Panc1 (cell line): ENCODE results near the gene ACAD8. TPM values are rescaled to one million over a fixed set of nuclear protein-coding genes. Genes with fewer than 3 reads are reported as not detected.
A peak's percentile ranks its signal among the peaks of the same experiment; 100 is the strongest.

Experiments used
- ATAC-seq: fragments of 200-7000 bp; cut with Tn5 transposase; 2 replicates; pipeline ENCODE4 v1.9.1; 2020; ENCODE audit warnings: mild to moderate bottlenecking, moderate library complexity
- Bru-seq: library from RNA; stranded (reverse); fragments of 400-500 nt; gene quantifications from one replicate; lab custom pipeline; 2021; lab: Mats Ljungman, UMichigan
- BruChase-seq, 2 experiments: library from RNA; stranded (reverse); fragments of 400-500 nt; gene quantifications; one replicate each; lab custom pipeline; 2021; lab: Mats Ljungman, UMichigan
- BruUV-seq: library from RNA; stranded (reverse); fragments of 400-500 nt; replicated peaks from 2 replicates; lab custom pipeline; 2021; lab: Mats Ljungman, UMichigan
- CTCF ChIA-PET: fragments of 300-600 bp; sonication (Branson Sonifier 250); formaldehyde crosslinking; loops from one replicate; lab custom pipeline; 2022; ENCODE audit warnings: antibody characterized with exemption; lab: Charles Lee
- POLR2A ChIA-PET: fragments of 300-600 bp; sonication (Branson Sonifier 250); formaldehyde crosslinking; loops from one replicate; lab custom pipeline; 2022; ENCODE audit warnings: antibody characterized with exemption; lab: Charles Lee
- DNase-seq: peaks from one replicate; pipeline ENCODE4 v3.0.0-alpha.2; 2010; ENCODE audit warnings: low read depth, low spot score
- H3K27ac ChIP-seq: 2 replicates; pipeline ENCODE4 v1.5.1; 2011; ENCODE audit warnings: mild to moderate bottlenecking, low read length, inconsistent platforms
- H3K27me3 ChIP-seq: fragments of 200-500 bp; sonication (Bioruptor generic); 2 replicates; pipeline ENCODE4 v1.6.0; 2014; ENCODE audit warnings: low read length, inconsistent platforms; ENCODE audit not compliant: control insufficient read depth, insufficient read depth
- H3K36me3 ChIP-seq: fragments of 200-500 bp; sonication (Bioruptor generic); 2 replicates; pipeline ENCODE4 v1.5.1; 2014; ENCODE audit warnings: inconsistent platforms, mild to moderate bottlenecking, low read length, moderate library complexity; ENCODE audit not compliant: control insufficient read depth, insufficient read depth
- H3K4me1 ChIP-seq: 2 replicates; pipeline ENCODE4 v1.5.1; 2011; ENCODE audit warnings: inconsistent platforms, mild to moderate bottlenecking, low read length, moderate library complexity; ENCODE audit not compliant: control insufficient read depth, insufficient read depth
- H3K4me3 ChIP-seq, 2 experiments: 2 replicates each; pipeline ENCODE4 v1.5.1; 2011 to 2012; ENCODE audit warnings: low read depth in 2 of 2, low read length in 2 of 2, mild to moderate bottlenecking in 2 of 2, inconsistent platforms in 1 of 2, moderate library complexity in 1 of 2
- H3K9me3 ChIP-seq: fragments of 200-500 bp; sonication (Bioruptor generic); 2 replicates; pipeline ENCODE4 v1.5.1; 2014; ENCODE audit warnings: low read depth, mild to moderate bottlenecking, inconsistent platforms, low read length, moderate library complexity; ENCODE audit not compliant: control insufficient read depth, insufficient read depth
- POLR2AphosphoS5 ChIP-seq: IDR thresholded peaks from 2 replicates; pipeline ENCODE4 v1.6.1; 2012; ENCODE audit warnings: mild to moderate bottlenecking, low read depth, low read length, moderate library complexity
- SIN3A ChIP-seq: IDR thresholded peaks from 2 replicates; pipeline ENCODE4 v1.6.1; 2012; ENCODE audit warnings: low read depth, mild to moderate bottlenecking, low read length, moderate library complexity, borderline replicate concordance; ENCODE audit not compliant: insufficient read depth
- TCF7L2 ChIP-seq: IDR thresholded peaks from 2 replicates; pipeline ENCODE4 v1.6.1; 2011; ENCODE audit warnings: mild to moderate bottlenecking, low read depth, low read length, inconsistent platforms
- in situ Hi-C: cut with HindIII; loops from 2 replicates; pipeline ENCODE4 v1.10.0; 2016; ENCODE audit warnings: low sequenced_read_pairs, low pct_unique_long_range_greater_than_20kb
- intact Hi-C: fragments of 100-400 bp; cut with micrococcal nuclease; formaldehyde crosslinking; loops from one replicate; pipeline ENCODE4 v1.10.0; 2022; ENCODE audit not compliant: unreplicated experiment
- long read RNA-seq: library from polyadenylated mRNA; unstranded; transcript quantifications from one replicate; pipeline ENCODE4 v2.0.0, GENCODE V29; 2021; ENCODE audit not compliant: unreplicated experiment
- polyA plus RNA-seq: library from polyadenylated mRNA; unstranded; fragments of >200 nt; gene quantifications from one replicate; pipeline ENCODE4 v1.2.1, GENCODE V29; 2012; ENCODE audit warnings: missing spikeins; ENCODE audit not compliant: insufficient read length
- total RNA-seq: library from RNA; stranded (reverse); gene quantifications from one replicate; pipeline ENCODE4 v1.2.1, GENCODE V29; 2021; ENCODE audit not compliant: unreplicated experiment
- TF ChIP-seq, protein P1 (sequence below), 2 experiments: IDR thresholded peaks; 2 replicates each; pipeline ENCODE4 v1.6.1; 2011 to 2012; ENCODE audit warnings: low read depth in 2 of 2, control low read depth in 1 of 2, low read length in 1 of 2, mild to moderate bottlenecking in 1 of 2, moderate library complexity in 1 of 2; ENCODE audit not compliant: insufficient read depth in 1 of 2
- TF ChIP-seq, protein P2 (sequence below): fragments of 450-650 bp; IDR thresholded peaks from 2 replicates; pipeline ENCODE4 v1.5.1; 2017; ENCODE audit warnings: mild to moderate bottlenecking

Gene ACAD8
- 28.4 TPM for total RNA-seq
- polyA plus RNA-seq, result 32.3 TPM
- percentile 58 among the genes with signal in this experiment for Bru-seq, nascent RNA
- BruChase-seq, experiment 1, labeled RNA remaining after a 2-hour chase, result percentile 82 among the genes with signal in this experiment
- BruChase-seq, experiment 2, labeled RNA remaining after a 6-hour chase, result percentile 75 among the genes with signal in this experiment
- long read RNA-seq, transcript ACAD8-201 (11 exons, 2,249 nt), result major isoform, 38 of 67 reads
- long read RNA-seq, partial matches to known transcripts, result 4 of 67 reads
- long read RNA-seq, other reads (novel, unspliced or antisense), result 23 of 67 reads

DNA sequence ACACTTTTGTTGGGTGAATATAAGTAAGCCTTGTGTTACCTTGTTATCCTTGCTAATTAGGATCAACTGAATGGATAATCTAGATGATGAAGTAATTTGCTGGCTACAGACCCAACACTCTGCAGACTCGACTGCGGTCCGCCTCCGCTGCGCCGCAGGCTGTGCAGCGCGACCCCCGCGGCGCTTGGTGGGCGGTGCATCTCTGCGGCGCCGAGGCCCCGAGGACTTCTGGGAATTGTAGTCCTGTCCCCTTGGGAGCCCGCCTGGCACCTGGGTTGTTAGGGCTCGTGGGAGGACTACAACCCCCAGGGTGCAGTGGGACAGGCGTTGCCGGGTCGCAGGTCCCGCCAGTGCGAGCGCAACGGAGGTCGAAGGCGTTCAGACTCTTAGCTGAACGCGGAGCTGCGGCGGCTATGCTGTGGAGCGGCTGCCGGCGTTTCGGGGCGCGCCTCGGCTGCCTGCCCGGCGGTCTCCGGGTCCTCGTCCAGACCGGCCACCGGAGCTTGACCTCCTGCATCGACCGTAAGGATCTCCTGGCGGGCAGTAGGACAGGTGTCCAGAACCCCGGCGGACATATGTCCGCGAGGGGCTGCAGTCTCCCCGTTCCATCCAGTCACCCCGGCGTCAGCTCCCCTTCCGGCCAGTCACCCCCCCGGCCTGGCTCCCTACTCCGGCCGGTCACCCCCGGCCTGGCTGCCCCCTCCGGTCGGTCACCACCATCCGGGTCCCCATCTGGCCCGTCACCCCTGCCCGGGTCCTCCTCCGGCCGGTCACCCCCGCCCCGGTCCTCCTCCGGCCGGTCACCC lies at the start of gene ACAD8, which contains the start of gene THYN1:
ACAD8 (plus strand) TSS at position 381 of the 806 bp plus-strand sequence; CDS start at position 414, 33 bp downstream.
THYN1 (minus strand) TSS at position 165 of the 806 bp plus-strand sequence. CDS start 470 bp downstream, outside the sequence.
- DNase-seq (peak; percentile 85), ATAC-seq (peak; percentile 100)
- TF ChIP-seq, protein P1, sequence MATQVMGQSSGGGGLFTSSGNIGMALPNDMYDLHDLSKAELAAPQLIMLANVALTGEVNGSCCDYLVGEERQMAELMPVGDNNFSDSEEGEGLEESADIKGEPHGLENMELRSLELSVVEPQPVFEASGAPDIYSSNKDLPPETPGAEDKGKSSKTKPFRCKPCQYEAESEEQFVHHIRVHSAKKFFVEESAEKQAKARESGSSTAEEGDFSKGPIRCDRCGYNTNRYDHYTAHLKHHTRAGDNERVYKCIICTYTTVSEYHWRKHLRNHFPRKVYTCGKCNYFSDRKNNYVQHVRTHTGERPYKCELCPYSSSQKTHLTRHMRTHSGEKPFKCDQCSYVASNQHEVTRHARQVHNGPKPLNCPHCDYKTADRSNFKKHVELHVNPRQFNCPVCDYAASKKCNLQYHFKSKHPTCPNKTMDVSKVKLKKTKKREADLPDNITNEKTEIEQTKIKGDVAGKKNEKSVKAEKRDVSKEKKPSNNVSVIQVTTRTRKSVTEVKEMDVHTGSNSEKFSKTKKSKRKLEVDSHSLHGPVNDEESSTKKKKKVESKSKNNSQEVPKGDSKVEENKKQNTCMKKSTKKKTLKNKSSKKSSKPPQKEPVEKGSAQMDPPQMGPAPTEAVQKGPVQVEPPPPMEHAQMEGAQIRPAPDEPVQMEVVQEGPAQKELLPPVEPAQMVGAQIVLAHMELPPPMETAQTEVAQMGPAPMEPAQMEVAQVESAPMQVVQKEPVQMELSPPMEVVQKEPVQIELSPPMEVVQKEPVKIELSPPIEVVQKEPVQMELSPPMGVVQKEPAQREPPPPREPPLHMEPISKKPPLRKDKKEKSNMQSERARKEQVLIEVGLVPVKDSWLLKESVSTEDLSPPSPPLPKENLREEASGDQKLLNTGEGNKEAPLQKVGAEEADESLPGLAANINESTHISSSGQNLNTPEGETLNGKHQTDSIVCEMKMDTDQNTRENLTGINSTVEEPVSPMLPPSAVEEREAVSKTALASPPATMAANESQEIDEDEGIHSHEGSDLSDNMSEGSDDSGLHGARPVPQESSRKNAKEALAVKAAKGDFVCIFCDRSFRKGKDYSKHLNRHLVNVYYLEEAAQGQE (IDR thresholded peaks at IDR 0.05; ENCODE audit: insufficient read depth in 1 of 2, low read depth in 2 of 2, low read length in 1 of 2), result no peak
- TF ChIP-seq SIN3A (0 out of 2 replicates have a peak, but pooled peaks have one; percentile 49), TCF7L2 (peak; percentile 18; the same call in 1 of the 2 replicates), POLR2AphosphoS5 (peak; percentile 60; the same call in 1 of the 2 replicates)
- TF ChIP-seq, protein P2, sequence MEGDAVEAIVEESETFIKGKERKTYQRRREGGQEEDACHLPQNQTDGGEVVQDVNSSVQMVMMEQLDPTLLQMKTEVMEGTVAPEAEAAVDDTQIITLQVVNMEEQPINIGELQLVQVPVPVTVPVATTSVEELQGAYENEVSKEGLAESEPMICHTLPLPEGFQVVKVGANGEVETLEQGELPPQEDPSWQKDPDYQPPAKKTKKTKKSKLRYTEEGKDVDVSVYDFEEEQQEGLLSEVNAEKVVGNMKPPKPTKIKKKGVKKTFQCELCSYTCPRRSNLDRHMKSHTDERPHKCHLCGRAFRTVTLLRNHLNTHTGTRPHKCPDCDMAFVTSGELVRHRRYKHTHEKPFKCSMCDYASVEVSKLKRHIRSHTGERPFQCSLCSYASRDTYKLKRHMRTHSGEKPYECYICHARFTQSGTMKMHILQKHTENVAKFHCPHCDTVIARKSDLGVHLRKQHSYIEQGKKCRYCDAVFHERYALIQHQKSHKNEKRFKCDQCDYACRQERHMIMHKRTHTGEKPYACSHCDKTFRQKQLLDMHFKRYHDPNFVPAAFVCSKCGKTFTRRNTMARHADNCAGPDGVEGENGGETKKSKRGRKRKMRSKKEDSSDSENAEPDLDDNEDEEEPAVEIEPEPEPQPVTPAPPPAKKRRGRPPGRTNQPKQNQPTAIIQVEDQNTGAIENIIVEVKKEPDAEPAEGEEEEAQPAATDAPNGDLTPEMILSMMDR, result no peak
- Histone ChIP-seq H3K4me3 (peak within 1 kb of the TSS; percentile 99), H3K36me3 (no peaks in the 10 kb centered on the region), H3K9me3 (no peaks in the 10 kb centered on the region), H3K27me3 (no peaks in the 10 kb centered on the region), H3K4me1 (peaks cover 17% of the 10 kb centered on the region), H3K27ac (peak within 1 kb of the TSS; percentile 96)
- no TSS peak for BruUV-seq
- CTCF ChIA-PET, result interaction anchor here (1.2 kb wide), 1 partner anchor 8 kb away, joined by 4 read pairs; no protein-coding TSS in a partner anchor
- intact Hi-C loops, result loop anchor here (2.0 kb wide), 1 partner anchor 29 kb away; the partner anchor contains the start of gene VPS26B
- POLR2A ChIA-PET, result interaction anchor here (0.8 kb wide), 1 partner anchor 30 kb away, joined by 3 read pairs; the partner anchor contains the start of gene NCAPD3
- in situ Hi-C loops, result no loop called here

DNA sequence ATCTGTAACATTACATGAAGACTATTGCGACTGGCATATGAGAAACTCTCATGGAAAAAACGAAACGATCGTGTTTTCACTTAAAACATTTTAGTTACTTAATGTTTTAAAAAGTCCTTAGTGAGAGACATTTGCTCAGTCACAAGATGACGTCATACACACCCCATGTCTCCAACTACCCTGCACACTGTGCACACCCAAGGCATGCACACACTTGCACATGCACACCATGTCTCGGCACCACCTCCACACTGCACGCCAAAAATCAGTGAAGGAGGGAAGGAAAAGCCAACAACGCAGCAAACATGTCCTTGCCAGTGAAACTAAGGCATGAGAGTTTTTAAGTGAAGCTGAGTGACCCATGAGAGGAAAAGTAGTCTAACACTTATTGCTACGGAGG lies 47.6 kb upstream of the ACAD8 start:
- H3K36me3 ChIP-seq, result peaks cover 54% of the 10 kb centered on the region
- ChIA-PET CTCF (no interaction called here), POLR2A (no interaction called here)

More for the DNA sequence above, 47.6 kb upstream of the ACAD8 start:
- H3K9me3 ChIP-seq, result no peaks in the 10 kb centered on the region
- no TSS peak for BruUV-seq
- intact Hi-C loops (no loop called here), in situ Hi-C loops (no loop called here)
- H3K4me1 ChIP-seq, result no peaks in the 10 kb centered on the region
- TF ChIP-seq, protein P2, result no peak
- no peak for TF ChIP-seq POLR2AphosphoS5
- TF ChIP-seq, protein P1 (IDR thresholded peaks at IDR 0.05; ENCODE audit: insufficient read depth in 1 of 2, low read depth in 2 of 2, low read length in 1 of 2), result no peak
- TF ChIP-seq SIN3A, result no peak
- TF ChIP-seq TCF7L2, result no peak
- DNase-seq (no peak), ATAC-seq (no peak)
- no peak overlapping the region for H3K27ac ChIP-seq
- no peaks in the 10 kb centered on the region for H3K27me3 ChIP-seq
- no peak overlapping the region for H3K4me3 ChIP-seq
